Left lung (tissue), 10 donors: ENCODE data around the gene ACOX3. TPM values are rescaled to one million over a fixed set of nuclear protein-coding genes. Genes with fewer than 3 reads are reported as not detected.
A peak's percentile ranks its signal among the peaks of the same experiment; 100 is the strongest.

Experiments used
- ATAC-seq: fragments of 200-7000 bp; cut with Tn5 transposase; one replicate; pipeline ENCODE4 v1.9.1; 2020; ENCODE audit warnings: moderate library complexity
- DNase-seq, 4 donors: peaks; one replicate each; pipeline ENCODE4 v3.0.0-alpha.2; 2013 to 2020
- H3K27ac ChIP-seq, 2 donors: fragments of 200-600 bp; sonication (generic) in 1 of 2; one replicate each; pipeline versions ENCODE4 v1.5.0 to v1.8.0; 2020 to 2021
- H3K27me3 ChIP-seq, 2 donors: fragments of 200-600 bp; sonication (generic) in 1 of 2; one replicate each; pipeline versions ENCODE4 v1.5.0 to v1.8.0; 2020 to 2021
- H3K36me3 ChIP-seq, 2 donors: fragments of 200-600 bp; sonication (generic) in 1 of 2; one replicate each; pipeline versions ENCODE4 v1.5.0 to v1.8.0; 2020 to 2021
- H3K4me1 ChIP-seq, 2 donors: fragments of 200-600 bp; one replicate each; pipeline ENCODE4 v1.8.0; 2021
- H3K4me3 ChIP-seq, 2 donors: fragments of 200-600 bp; sonication (generic) in 1 of 2; one replicate each; pipeline versions ENCODE4 v1.5.0 to v1.8.0; 2020 to 2021; ENCODE audit warnings: mild to moderate bottlenecking in 1 of 2
- H3K9me3 ChIP-seq, 2 donors: fragments of 200-600 bp; sonication (generic) in 1 of 2; one replicate each; pipeline versions ENCODE4 v1.5.0 to v1.8.0; 2020 to 2021
- intact Hi-C, 2 donors: fragments of 100-400 bp; cut with DNase I; formaldehyde crosslinking; loops; one replicate each; pipeline versions ENCODE4 v1.11.2 to v1.14.2; 2022
- polyA plus RNA-seq, 6 donors: library from polyadenylated mRNA; unstranded; fragments of 120-200 nt; gene quantifications; one replicate each; pipeline ENCODE4 v1.2.1, GENCODE V29; 2013; ENCODE audit not compliant: insufficient read length in 6 of 6
- total RNA-seq, 2 donors: library from RNA; stranded (reverse); fragmentation: NEBNext Ultra II Directional; extraction: Animal tissue kit (Norgen Biotek cat#: 25700); gene quantifications; one replicate each; pipeline ENCODE4 v1.2.1, GENCODE V29; 2021
- TF ChIP-seq, protein P1 (sequence below), 2 donors: fragments of 200-600 bp; sonication (generic) in 1 of 2; IDR thresholded peaks; one replicate each; pipeline versions ENCODE4 v1.5.0 to v1.8.0; 2021; ENCODE audit warnings: antibody characterized with exemption in 2 of 2
- donor health status: DM: no; HTN: yes; CAD: no.
- donor health status: DM: no; HTN: no; CAD: no.

ACOX3 gene
- total and polyA plus RNA-seq, 8 donors: 19.9 to 31.7 (median 23.4) TPM

DNA sequence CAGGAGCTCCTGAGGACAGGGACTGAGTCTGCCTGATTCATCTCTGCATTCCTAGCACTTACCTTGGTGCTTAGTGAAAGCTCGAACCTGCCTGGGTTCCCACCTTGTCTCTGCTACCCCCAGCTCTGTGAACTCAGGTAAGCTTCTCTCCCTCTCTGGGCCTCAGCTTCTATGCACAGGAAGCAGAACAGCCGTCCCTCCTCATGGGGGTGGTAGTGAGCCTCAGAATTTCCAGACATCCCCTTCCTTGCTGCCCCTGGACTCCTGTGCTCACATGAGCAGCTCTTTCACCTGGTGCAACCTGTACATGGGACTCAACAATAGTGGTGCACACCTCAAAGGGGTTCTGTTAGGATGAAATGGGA, 120.2 kb downstream of the ACOX3 start:
- ATAC-seq (peak; percentile 19), DNase-seq (peak in 1 of 4 donors; percentile 11)
- H3K36me3 ChIP-seq: no peaks in the 10 kb centered on the region
- TF ChIP-seq, protein P1, sequence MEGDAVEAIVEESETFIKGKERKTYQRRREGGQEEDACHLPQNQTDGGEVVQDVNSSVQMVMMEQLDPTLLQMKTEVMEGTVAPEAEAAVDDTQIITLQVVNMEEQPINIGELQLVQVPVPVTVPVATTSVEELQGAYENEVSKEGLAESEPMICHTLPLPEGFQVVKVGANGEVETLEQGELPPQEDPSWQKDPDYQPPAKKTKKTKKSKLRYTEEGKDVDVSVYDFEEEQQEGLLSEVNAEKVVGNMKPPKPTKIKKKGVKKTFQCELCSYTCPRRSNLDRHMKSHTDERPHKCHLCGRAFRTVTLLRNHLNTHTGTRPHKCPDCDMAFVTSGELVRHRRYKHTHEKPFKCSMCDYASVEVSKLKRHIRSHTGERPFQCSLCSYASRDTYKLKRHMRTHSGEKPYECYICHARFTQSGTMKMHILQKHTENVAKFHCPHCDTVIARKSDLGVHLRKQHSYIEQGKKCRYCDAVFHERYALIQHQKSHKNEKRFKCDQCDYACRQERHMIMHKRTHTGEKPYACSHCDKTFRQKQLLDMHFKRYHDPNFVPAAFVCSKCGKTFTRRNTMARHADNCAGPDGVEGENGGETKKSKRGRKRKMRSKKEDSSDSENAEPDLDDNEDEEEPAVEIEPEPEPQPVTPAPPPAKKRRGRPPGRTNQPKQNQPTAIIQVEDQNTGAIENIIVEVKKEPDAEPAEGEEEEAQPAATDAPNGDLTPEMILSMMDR (IDR thresholded peaks at IDR 0.05): no peak
- no peak overlapping the region for H3K27ac ChIP-seq
- no peak overlapping the region for H3K4me3 ChIP-seq
- intact Hi-C loops: no loop called here
- H3K4me1 ChIP-seq: peaks cover 7 to 13% of the 10 kb centered on the region in 2 donors
- H3K9me3 ChIP-seq: no peaks in the 10 kb centered on the region
- peaks cover 0 to 7% of the 10 kb centered on the region in 2 donors for H3K27me3 ChIP-seq

DNA sequence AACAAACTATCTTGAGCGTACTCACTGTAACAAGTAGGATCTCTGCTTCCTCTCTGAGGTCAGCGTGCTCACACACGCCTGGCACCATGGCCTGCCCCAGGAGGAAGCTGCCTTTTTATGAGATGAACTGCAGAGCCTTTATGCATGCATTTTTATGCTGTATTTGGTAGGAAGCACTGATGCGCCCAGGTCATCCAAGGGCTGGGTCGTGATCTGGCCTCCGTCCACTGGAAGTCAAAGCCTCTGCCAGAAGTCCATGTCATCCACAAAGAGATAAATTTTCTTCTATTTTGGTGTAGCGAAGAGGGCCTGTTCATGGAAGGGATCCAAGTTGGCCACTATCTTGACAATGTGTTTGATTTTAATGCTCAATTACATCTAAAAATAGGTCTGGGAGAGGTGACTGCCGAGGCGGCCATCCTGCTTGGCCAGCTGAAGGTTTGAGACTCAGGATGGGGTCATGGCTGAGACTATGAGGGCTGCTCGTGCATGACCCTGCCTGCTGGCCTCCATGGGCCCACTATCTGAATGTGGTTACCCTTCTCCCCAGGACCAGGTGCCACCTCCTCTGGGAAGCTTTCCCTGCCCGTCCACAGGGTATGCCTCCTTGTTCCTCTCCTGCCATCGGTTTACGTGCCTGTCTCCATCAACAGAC, 120.7 kb downstream of the ACOX3 start:
- ATAC-seq (no peak), DNase-seq (peak; percentile 20 to 68 (median 50))
- no peak overlapping the region for H3K4me3 ChIP-seq
- H3K27me3 ChIP-seq: peaks cover 0 to 7% of the 10 kb centered on the region in 2 donors
- no peak overlapping the region for H3K27ac ChIP-seq
- TF ChIP-seq, protein P1 (IDR thresholded peaks at IDR 0.05): no peak
- H3K36me3 ChIP-seq: no peaks in the 10 kb centered on the region
- no peaks in the 10 kb centered on the region for H3K9me3 ChIP-seq
- intact Hi-C loops: no loop called here
- H3K4me1 ChIP-seq: peaks cover 7 to 17% of the 10 kb centered on the region in 2 donors

DNA sequence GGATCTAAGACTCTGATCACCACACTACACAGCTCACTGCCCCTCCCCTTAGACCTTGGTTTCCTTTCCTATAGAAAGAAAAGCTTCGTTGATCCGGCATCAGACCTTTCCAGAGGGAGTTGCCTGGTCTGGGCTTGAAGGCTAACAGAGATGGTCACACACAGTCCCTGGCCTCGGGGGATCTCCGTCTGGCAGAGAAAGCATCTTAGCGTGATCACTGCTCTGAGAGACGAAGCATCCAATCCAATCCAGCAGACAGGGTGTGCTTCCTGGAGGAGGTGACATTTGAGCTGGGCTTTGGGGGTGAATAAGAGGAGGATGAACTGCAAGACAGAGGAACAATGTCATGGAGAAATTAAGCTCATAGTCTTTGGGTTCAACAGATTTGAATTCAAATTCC, 121.5 kb downstream of the ACOX3 start:
- peaks cover 7 to 17% of the 10 kb centered on the region in 2 donors for H3K4me1 ChIP-seq
- no peaks in the 10 kb centered on the region for H3K9me3 ChIP-seq
- H3K4me3 ChIP-seq: no peak overlapping the region
- no peak for ATAC-seq
- H3K27me3 ChIP-seq: peaks cover 0 to 7% of the 10 kb centered on the region in 2 donors
- TF ChIP-seq, protein P1 (IDR thresholded peaks at IDR 0.05): no peak
- no peak for DNase-seq
- intact Hi-C loops: no loop called here
- H3K27ac ChIP-seq: no peak overlapping the region
- no peaks in the 10 kb centered on the region for H3K36me3 ChIP-seq

DNA sequence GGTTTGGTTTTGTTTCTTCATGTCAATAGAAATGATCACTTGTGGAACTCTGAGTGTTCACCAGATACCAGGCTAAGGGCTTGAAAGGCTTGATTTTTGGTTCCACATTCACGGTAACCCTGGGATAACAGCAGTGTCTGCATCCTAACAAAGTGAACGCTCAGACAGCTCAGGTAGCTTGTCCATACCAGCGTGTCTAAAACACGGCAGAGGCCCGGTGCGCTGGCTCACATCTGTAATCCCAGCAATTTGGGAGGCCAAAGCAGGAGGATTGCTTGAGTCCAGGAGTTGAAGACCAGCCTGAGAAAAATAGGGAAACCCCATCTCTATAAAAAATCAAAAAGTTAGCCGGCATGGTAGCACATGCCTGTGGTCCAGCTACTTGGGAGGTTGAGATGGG, 122.0 kb downstream of the ACOX3 start:
- Histone ChIP-seq H3K36me3 (no peaks in the 10 kb centered on the region), H3K9me3 (no peaks in the 10 kb centered on the region), H3K27me3 (peaks cover 0 to 7% of the 10 kb centered on the region in 2 donors), H3K27ac (no peak overlapping the region), H3K4me1 (peaks cover 7 to 17% of the 10 kb centered on the region in 2 donors), H3K4me3 (no peak overlapping the region)
- TF ChIP-seq, protein P1 (IDR thresholded peaks at IDR 0.05): no peak
- no peak for DNase-seq
- intact Hi-C loops: no loop called here
- ATAC-seq: no peak

DNA sequence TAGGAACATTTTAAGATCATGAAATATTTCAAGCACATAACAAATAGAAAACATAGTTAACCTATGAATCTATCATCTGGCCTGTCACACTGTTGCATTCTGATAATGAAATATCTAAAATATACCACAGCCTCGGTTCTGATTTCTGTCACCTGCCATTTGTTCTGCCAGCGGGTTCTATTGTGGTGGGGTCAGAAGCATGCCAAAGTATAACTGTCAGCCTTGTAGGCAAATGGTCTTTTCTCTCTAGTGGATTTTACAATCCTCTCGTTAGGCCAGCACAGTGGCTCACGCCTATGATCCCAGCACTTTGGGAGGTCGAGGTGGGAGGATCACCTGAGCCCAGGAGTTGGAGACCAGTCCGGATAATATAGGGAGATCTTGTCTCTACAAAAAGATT, 123.0 kb downstream of the ACOX3 start:
- H3K27ac ChIP-seq: no peak overlapping the region
- intact Hi-C loops: no loop called here
- peaks cover 7 to 17% of the 10 kb centered on the region in 2 donors for H3K4me1 ChIP-seq
- H3K4me3 ChIP-seq: no peak overlapping the region
- ATAC-seq: no peak
- DNase-seq: no peak
- TF ChIP-seq, protein P1 (IDR thresholded peaks at IDR 0.05): no peak
- peaks cover 0 to 5% of the 10 kb centered on the region in 2 donors for H3K9me3 ChIP-seq
- H3K36me3 ChIP-seq: no peaks in the 10 kb centered on the region
- H3K27me3 ChIP-seq: peaks cover 0 to 7% of the 10 kb centered on the region in 2 donors
